IMR-90 (cell line): Measurements from ENCODE around the gene SURF2. TPM values are rescaled to one million over a fixed set of nuclear protein-coding genes. Genes with fewer than 3 reads are reported as not detected.

Source experiments
- ATAC-seq: fragments of 200-7000 bp; cut with Tn5 transposase; 2 replicates; pipeline ENCODE4 v1.9.1; 2020; ENCODE audit warnings: low read depth, mild to moderate bottlenecking, moderate library complexity
- BruUV-seq: library from RNA; stranded (reverse); fragments of 400-500 nt; replicated peaks from 2 replicates; lab custom pipeline; 2021; lab: Mats Ljungman, UMichigan
- CTCF ChIA-PET: fragments of 300-600 bp; formaldehyde crosslinking; extraction: SDS; loops from one replicate; lab custom pipeline; 2021; ENCODE audit warnings: antibody characterized with exemption; lab: Yijun Ruan, JAX
- POLR2A ChIA-PET: fragments of 300-600 bp; sonication (Branson Sonifier 250); formaldehyde crosslinking; loops from one replicate; lab custom pipeline; 2022; ENCODE audit warnings: antibody characterized with exemption; ENCODE audit not compliant: unreplicated experiment; lab: Charles Lee
- DNase-seq: peaks from one replicate; pipeline ENCODE4 v3.0.0; 2013
- H2AFZ ChIP-seq: replicated peaks from 2 replicates; pipeline ENCODE3; 2013; ENCODE audit warnings: low read length, mild to moderate bottlenecking; ENCODE audit not compliant: poor library complexity
- H2AK5ac ChIP-seq: 2 replicates; pipeline ENCODE4 v1.6.1; 2013; ENCODE audit warnings: low read depth, low read length, inconsistent platforms
- H2AK9ac ChIP-seq: replicated peaks from 2 replicates; pipeline ENCODE3; 2013; ENCODE audit warnings: mild to moderate bottlenecking, low read depth, low read length, moderate library complexity; ENCODE audit not compliant: poor library complexity
- H2BK120ac ChIP-seq: 2 replicates; pipeline ENCODE4 v1.6.1; 2013; ENCODE audit warnings: low read depth, low read length, inconsistent platforms
- H2BK15ac ChIP-seq: 3 replicates; pipeline ENCODE4 v1.6.1; 2013; ENCODE audit warnings: low read depth, low read length, inconsistent platforms
- H2BK20ac ChIP-seq: 2 replicates; pipeline ENCODE4 v1.6.1; 2013; ENCODE audit warnings: low read depth, mild to moderate bottlenecking, inconsistent platforms, low read length, moderate library complexity
- H2BK5ac ChIP-seq: 2 replicates; pipeline ENCODE4 v1.6.1; 2013; ENCODE audit warnings: mild to moderate bottlenecking, low read depth, low read length, inconsistent platforms; ENCODE audit not compliant: poor library complexity, severe bottlenecking
- H3K14ac ChIP-seq: replicated peaks from 2 replicates; pipeline ENCODE4 v1.6.1; 2013; ENCODE audit warnings: low read depth, low read length, inconsistent platforms
- H3K18ac ChIP-seq: 2 replicates; pipeline ENCODE4 v1.6.1; 2013; ENCODE audit warnings: low read depth, low read length, control low read depth
- H3K23ac ChIP-seq: 2 replicates; pipeline ENCODE4 v1.6.1; 2013; ENCODE audit warnings: low read depth, low read length, inconsistent platforms
- H3K27ac ChIP-seq: 2 replicates; pipeline ENCODE4 v1.5.1; 2013; ENCODE audit warnings: mild to moderate bottlenecking, control low read depth, low read length; ENCODE audit not compliant: insufficient read depth
- H3K27me3 ChIP-seq: 2 replicates; pipeline ENCODE4 v1.6.1; 2013; ENCODE audit warnings: low read length; ENCODE audit not compliant: control insufficient read depth, insufficient read depth
- H3K36me3 ChIP-seq: 2 replicates; pipeline ENCODE4 v1.6.1; 2013; ENCODE audit warnings: low read length, mixed read lengths; ENCODE audit not compliant: control insufficient read depth, insufficient read depth
- H3K4ac ChIP-seq: 2 replicates; pipeline ENCODE4 v1.6.1; 2013; ENCODE audit warnings: low read depth, low read length, inconsistent platforms
- H3K4me1 ChIP-seq: 2 replicates; pipeline ENCODE4 v1.6.1; 2013; ENCODE audit warnings: low read length, mixed read lengths; ENCODE audit not compliant: control insufficient read depth, insufficient read depth
- H3K4me2 ChIP-seq: 2 replicates; pipeline ENCODE4 v1.6.1; 2013; ENCODE audit warnings: low read depth, mild to moderate bottlenecking, control low read depth, low read length, moderate library complexity
- H3K4me3 ChIP-seq: 2 replicates; pipeline ENCODE4 v1.5.1; 2013; ENCODE audit warnings: low read depth, mild to moderate bottlenecking, control low read depth, low read length, moderate library complexity; ENCODE audit not compliant: insufficient read depth
- H3K56ac ChIP-seq: 2 replicates; pipeline ENCODE4 v1.6.1; 2013; ENCODE audit warnings: low read length, inconsistent platforms; ENCODE audit not compliant: insufficient read depth; ENCODE audit errors: extremely low read depth
- H3K79me1 ChIP-seq, 2 experiments: 2 replicates each; pipeline ENCODE4 v1.6.1; 2013; ENCODE audit warnings: low read length in 2 of 2, inconsistent platforms in 1 of 2, low read depth in 1 of 2
- H3K9ac ChIP-seq: 2 replicates; pipeline ENCODE4 v1.6.1; 2013; ENCODE audit warnings: low read depth, low read length, control low read depth
- H3K9me1 ChIP-seq: 2 replicates; pipeline ENCODE4 v1.6.1; 2013; ENCODE audit warnings: low read length, inconsistent platforms; ENCODE audit not compliant: insufficient read depth
- H3K9me3 ChIP-seq: 2 replicates; pipeline ENCODE4 v1.6.1; 2013; ENCODE audit warnings: low read length; ENCODE audit not compliant: control insufficient read depth, insufficient read depth
- H4K20me1 ChIP-seq: 2 replicates; pipeline ENCODE4 v1.6.1; 2013; ENCODE audit warnings: low read length, inconsistent platforms; ENCODE audit not compliant: insufficient read depth
- H4K5ac ChIP-seq: 2 replicates; pipeline ENCODE4 v1.6.1; 2013; ENCODE audit warnings: mild to moderate bottlenecking, low read depth, low read length, control low read depth
- H4K8ac ChIP-seq, 2 experiments: 2 replicates each; pipeline ENCODE4 v1.6.1; 2013; ENCODE audit warnings: low read depth in 2 of 2, low read length in 2 of 2, control low read depth in 1 of 2, inconsistent platforms in 1 of 2
- H4K91ac ChIP-seq: 2 replicates; pipeline ENCODE4 v1.6.1; 2013; ENCODE audit warnings: low read depth, low read length, inconsistent platforms; ENCODE audit not compliant: insufficient read depth
- MAFK ChIP-seq: IDR thresholded peaks from 2 replicates; pipeline ENCODE4 v1.6.1; 2012; ENCODE audit warnings: low read depth, low read length, improper control_type of control experiment
- MAZ ChIP-seq: IDR thresholded peaks from 2 replicates; pipeline ENCODE4 v1.6.1; 2012; ENCODE audit warnings: low read depth, mild to moderate bottlenecking, low read length, improper control_type of control experiment, moderate library complexity, borderline replicate concordance
- NFE2L2 ChIP-seq: fragments of 150-350 bp; IDR thresholded peaks from 2 replicates; pipeline ENCODE4 v1.6.1; 2016; ENCODE audit warnings: low read depth, mild to moderate bottlenecking, low read length
- SMC3 ChIP-seq: fragments of 150-350 bp; IDR thresholded peaks from 2 replicates; pipeline ENCODE4 v1.6.1; 2016; ENCODE audit warnings: low read depth, mild to moderate bottlenecking, antibody characterized with exemption, low read length, moderate library complexity
- WGBS, 2 experiments: methylation state at CpG; one replicate each; pipeline versions ENCODE4 v1.1.5 to v1.1.7; 2013; ENCODE audit warnings: missing lambda C conversion rate in 2 of 2; ENCODE audit not compliant: insufficient read length in 1 of 2; ENCODE audit errors: extremely low coverage in 2 of 2; 5-methylcytosine and 5-hydroxymethylcytosine counted together
- dilution Hi-C: fragments of 300-500 bp; cut with HindIII; formaldehyde crosslinking; loops from one replicate; pipeline ENCODE4 v1.14.3; 2018; ENCODE audit warnings: low sequenced_read_pairs; ENCODE audit not compliant: unreplicated experiment
- in situ Hi-C: fragments of 300-500 bp; cut with MboI; formaldehyde crosslinking; loops from 3 replicates; pipeline ENCODE4 v1.14.3; 2019; ENCODE audit warnings: low sequenced_read_pairs, inconsistent platforms, mixed read lengths
- intact Hi-C: fragments of 100-400 bp; cut with micrococcal nuclease; formaldehyde crosslinking; loops from 2 replicates; pipeline ENCODE4 v1.10.0; 2022
- polyA plus RNA-seq, 3 experiments: library from polyadenylated mRNA; depleted of rRNA; stranded (reverse); fragments of >200 nt; gene quantifications; 2 replicates each; pipeline ENCODE4 v1.2.3, GENCODE V29; 2012; ENCODE audit warnings: low replicate concordance in 1 of 3
- total RNA-seq: library from RNA; depleted of rRNA; stranded (reverse); fragments of >200 nt; gene quantifications from 2 replicates; pipeline ENCODE4 v1.2.3, GENCODE V29; 2012

The SURF2 gene
- total and polyA plus RNA-seq, 2 of the 4 experiments (the other 2 are of a cell fraction) = 9.9 to 16.3 TPM

DNA sequence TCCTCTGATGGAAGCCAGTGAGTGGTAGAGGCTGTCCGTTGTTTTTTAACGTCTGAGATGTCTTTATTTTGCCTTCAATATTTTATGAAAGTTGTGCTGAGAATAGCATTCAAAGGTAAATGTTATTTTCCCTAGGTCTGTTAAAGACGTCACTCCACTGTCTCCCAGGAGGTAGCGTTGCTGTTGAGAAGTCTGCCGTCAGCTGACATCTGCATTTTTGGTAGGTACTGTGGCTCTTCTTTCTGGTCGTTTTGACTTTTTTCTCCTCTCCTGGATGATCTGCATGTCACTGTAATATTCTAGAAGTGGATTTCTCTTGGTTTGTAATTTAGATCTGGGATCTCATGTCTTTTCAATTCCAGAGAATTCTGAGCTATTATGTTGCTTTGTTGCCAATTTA is 46.7 kb upstream of the SURF2 start:
- H3K14ac ChIP-seq = no peak overlapping the region
- no peaks in the 10 kb centered on the region for H4K20me1 ChIP-seq
- H3K56ac ChIP-seq = no peak overlapping the region
- no peak overlapping the region for H2BK5ac ChIP-seq
- ATAC-seq (no peak), DNase-seq (no peak)
- H3K4me3 ChIP-seq = no peak overlapping the region
- BruUV-seq = no TSS peak
- no peak overlapping the region for H4K91ac ChIP-seq
- H4K8ac ChIP-seq = no peak overlapping the region
- TF ChIP-seq SMC3 (no peak), NFE2L2 (no peak), MAFK (no peak), MAZ (no peak)
- H2BK20ac ChIP-seq = no peak overlapping the region
- H3K4me2 ChIP-seq = no peak overlapping the region
- no peak overlapping the region for H4K5ac ChIP-seq
- H3K9me3 ChIP-seq = 0 out of 2 replicates have a peak, but pooled peaks cover 1% of the 10 kb centered on the region
- no peak overlapping the region for H2AK9ac ChIP-seq
- H2AFZ ChIP-seq = no peak overlapping the region
- dilution Hi-C loops (no loop called here), intact Hi-C loops (no loop called here), in situ Hi-C loops (no loop called here)
- H3K4ac ChIP-seq = no peak overlapping the region
- ChIA-PET CTCF (no interaction called here), POLR2A (no interaction called here)
- H2BK120ac ChIP-seq = no peak overlapping the region
- no peaks in the 10 kb centered on the region for H3K36me3 ChIP-seq
- no peaks in the 10 kb centered on the region for H3K79me1 ChIP-seq
- H3K18ac ChIP-seq = no peak overlapping the region
- WGBS, 2 experiments = no CpG with 5 or more reads among the region's 6 CpGs
- no peaks in the 10 kb centered on the region for H3K4me1 ChIP-seq
- H2BK15ac ChIP-seq = no peak overlapping the region
- peaks cover 2% of the 10 kb centered on the region; the same call in 1 of the 2 replicates for H3K27me3 ChIP-seq
- no peak overlapping the region for H3K23ac ChIP-seq
- H3K27ac ChIP-seq = no peak overlapping the region
- no peaks in the 10 kb centered on the region for H3K9me1 ChIP-seq
- no peak overlapping the region for H3K9ac ChIP-seq
- no peak overlapping the region for H2AK5ac ChIP-seq
